Suprapubic skin (tissue), 4 donors: Measurements from ENCODE around the gene GARIN5B. TPM values are rescaled to one million over a fixed set of nuclear protein-coding genes. Genes with fewer than 3 reads are reported as not detected.

ENCODE experiments used
- DNase-seq, 2 donors: peaks; one replicate each; pipeline ENCODE4 v3.0.0-alpha.2; 2019; ENCODE audit warnings: low spot score in 2 of 2
- H3K27ac ChIP-seq: fragments of 200-600 bp; sonication (generic); one replicate; pipeline ENCODE4 v1.5.1; 2019
- H3K27me3 ChIP-seq: fragments of 200-600 bp; sonication (generic); one replicate; pipeline ENCODE4 v1.5.1; 2019
- H3K36me3 ChIP-seq: fragments of 200-600 bp; sonication (generic); one replicate; pipeline ENCODE4 v1.5.1; 2019
- H3K4me1 ChIP-seq: fragments of 200-600 bp; sonication (generic); one replicate; pipeline ENCODE4 v1.5.1; 2019
- H3K4me3 ChIP-seq: fragments of 200-600 bp; sonication (generic); one replicate; pipeline ENCODE4 v1.5.1; 2019; ENCODE audit warnings: mild to moderate bottlenecking
- H3K9me3 ChIP-seq: fragments of 200-600 bp; sonication (generic); one replicate; pipeline ENCODE4 v1.5.1; 2019
- EP300 ChIP-seq: sonication (generic); formaldehyde crosslinking; IDR thresholded peaks from one replicate; pipeline ENCODE4 v1.6.1; 2017; ENCODE audit warnings: antibody characterized with exemption
- POLR2A ChIP-seq, 2 donors: fragments of 450-650 bp; IDR thresholded peaks; one replicate each; pipeline ENCODE4 v1.6.1; 2017; ENCODE audit warnings: antibody characterized with exemption in 2 of 2, mild to moderate bottlenecking in 2 of 2, moderate library complexity in 2 of 2
- POLR2AphosphoS5 ChIP-seq, 3 donors: sonication (generic); formaldehyde crosslinking; IDR thresholded peaks; one replicate each; pipeline ENCODE4 v1.6.1; 2017; ENCODE audit warnings: antibody characterized with exemption in 3 of 3
- WGBS: methylation state at CpG from one replicate; pipeline ENCODE4 v1.1.5; 2018; 5-methylcytosine and 5-hydroxymethylcytosine counted together
- total RNA-seq, 4 donors: library from RNA; depleted of rRNA; stranded (reverse); fragments of >200 nt; gene quantifications; one replicate each; pipeline ENCODE4 v1.1.0, GENCODE V29; 2016
- TF ChIP-seq, protein P1 (sequence below), 2 donors: fragments of 200-600 bp in 1 of 2; fragments of 450-650 bp in 1 of 2; sonication (generic) in 1 of 2; IDR thresholded peaks; one replicate each; pipeline ENCODE4 v1.5.1; 2016 to 2019; ENCODE audit warnings: antibody characterized with exemption in 2 of 2, mild to moderate bottlenecking in 1 of 2, moderate library complexity in 1 of 2

Gene GARIN5B
- total RNA-seq, 4 donors from 2014 or later = not detected

DNA sequence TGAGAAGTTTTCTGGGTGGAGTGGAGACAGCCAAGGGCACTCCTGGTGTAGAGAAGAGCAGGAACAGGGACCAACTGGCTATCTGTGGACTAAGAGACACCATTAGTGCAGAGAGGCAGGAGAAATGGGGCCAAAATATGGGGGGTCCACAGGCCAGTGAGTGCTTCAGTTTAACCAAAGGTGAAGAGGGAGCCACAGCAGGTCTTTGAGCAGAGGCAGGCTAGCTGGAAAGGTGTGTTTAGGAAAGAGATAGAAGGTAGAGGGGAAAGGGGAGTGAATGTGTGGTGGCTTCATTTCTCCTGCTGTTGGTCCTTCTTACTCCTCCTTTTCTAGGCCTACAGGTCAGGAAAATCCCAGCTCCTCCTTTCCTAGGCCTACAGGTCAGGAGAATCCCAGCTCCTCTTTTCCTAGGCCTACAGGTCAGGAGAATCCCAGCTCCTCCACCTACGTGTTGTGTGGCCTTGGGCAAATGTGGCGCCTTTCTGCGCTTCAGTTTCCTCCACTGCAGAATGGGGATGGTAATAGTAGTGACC lies 19.5 kb upstream of the GARIN5B start:
- Histone ChIP-seq H3K27ac (no peak overlapping the region), H3K4me3 (no peak overlapping the region), H3K36me3 (peaks cover 6% of the 10 kb centered on the region), H3K4me1 (peaks cover 33% of the 10 kb centered on the region), H3K9me3 (no peaks in the 10 kb centered on the region), H3K27me3 (peaks cover 6% of the 10 kb centered on the region)
- no peak for DNase-seq
- TF ChIP-seq EP300 (no peak), POLR2A (IDR thresholded peaks at IDR 0.05) (no peak)
- TF ChIP-seq, protein P1, sequence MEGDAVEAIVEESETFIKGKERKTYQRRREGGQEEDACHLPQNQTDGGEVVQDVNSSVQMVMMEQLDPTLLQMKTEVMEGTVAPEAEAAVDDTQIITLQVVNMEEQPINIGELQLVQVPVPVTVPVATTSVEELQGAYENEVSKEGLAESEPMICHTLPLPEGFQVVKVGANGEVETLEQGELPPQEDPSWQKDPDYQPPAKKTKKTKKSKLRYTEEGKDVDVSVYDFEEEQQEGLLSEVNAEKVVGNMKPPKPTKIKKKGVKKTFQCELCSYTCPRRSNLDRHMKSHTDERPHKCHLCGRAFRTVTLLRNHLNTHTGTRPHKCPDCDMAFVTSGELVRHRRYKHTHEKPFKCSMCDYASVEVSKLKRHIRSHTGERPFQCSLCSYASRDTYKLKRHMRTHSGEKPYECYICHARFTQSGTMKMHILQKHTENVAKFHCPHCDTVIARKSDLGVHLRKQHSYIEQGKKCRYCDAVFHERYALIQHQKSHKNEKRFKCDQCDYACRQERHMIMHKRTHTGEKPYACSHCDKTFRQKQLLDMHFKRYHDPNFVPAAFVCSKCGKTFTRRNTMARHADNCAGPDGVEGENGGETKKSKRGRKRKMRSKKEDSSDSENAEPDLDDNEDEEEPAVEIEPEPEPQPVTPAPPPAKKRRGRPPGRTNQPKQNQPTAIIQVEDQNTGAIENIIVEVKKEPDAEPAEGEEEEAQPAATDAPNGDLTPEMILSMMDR (IDR thresholded peaks at IDR 0.05) = no peak
- WGBS = 96% methylated on average over 3 of the region's 3 CpGs

DNA sequence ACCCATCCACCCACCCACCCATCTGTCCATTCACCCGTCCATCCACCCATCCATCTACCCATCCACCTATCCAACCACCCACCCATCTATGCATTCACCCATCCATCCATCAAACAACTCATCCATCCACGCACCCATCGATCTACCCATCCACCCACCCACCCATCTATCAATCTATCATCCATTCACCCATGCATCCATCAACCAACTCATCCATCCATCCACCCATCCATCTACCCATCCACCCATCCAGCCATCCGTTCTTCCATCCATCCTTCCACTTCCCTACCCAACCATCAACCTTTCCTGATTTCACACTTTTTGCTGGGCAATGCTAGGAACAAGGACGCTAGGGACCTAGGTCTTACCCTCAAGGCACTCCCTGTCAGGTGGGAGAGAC lies 19.0 kb upstream of the GARIN5B start:
- TF ChIP-seq POLR2A (IDR thresholded peaks at IDR 0.05) (no peak), POLR2AphosphoS5 (IDR thresholded peaks at IDR 0.05) (no peak), EP300 (no peak)
- TF ChIP-seq, protein P1 (IDR thresholded peaks at IDR 0.05) = no peak
- whole genome bisulfite sequencing = 96% methylated on average over 5 of the region's 5 CpGs
- H3K27ac ChIP-seq = no peak overlapping the region
- H3K9me3 ChIP-seq = no peaks in the 10 kb centered on the region
- no peak for DNase-seq
- H3K27me3 ChIP-seq = peaks cover 9% of the 10 kb centered on the region
- peaks cover under 1% of the 10 kb centered on the region for H3K36me3 ChIP-seq
- no peak overlapping the region for H3K4me3 ChIP-seq
- H3K4me1 ChIP-seq = peaks cover 27% of the 10 kb centered on the region

DNA sequence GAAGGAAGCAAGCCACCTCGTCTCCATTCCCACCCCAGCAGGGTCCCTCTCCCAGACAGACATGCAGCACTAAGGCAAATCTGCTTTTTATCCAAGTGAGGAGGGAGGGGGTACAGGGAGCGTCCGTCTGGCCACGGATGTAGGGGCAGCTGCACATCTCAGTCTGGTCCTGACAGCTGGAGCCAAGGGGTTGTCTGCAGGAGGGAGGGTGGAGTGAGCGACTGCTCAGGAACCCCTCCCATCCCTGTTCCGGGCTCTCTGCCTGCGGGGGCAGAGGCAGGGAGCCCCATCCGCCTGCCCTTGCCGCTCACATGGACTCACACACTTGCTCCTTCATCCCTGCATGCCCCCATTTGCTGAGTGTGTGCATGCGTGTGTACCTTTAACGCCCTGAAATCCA lies 16.1 kb upstream of the GARIN5B start:
- no peak overlapping the region for H3K4me3 ChIP-seq
- H3K4me1 ChIP-seq = peaks cover 18% of the 10 kb centered on the region
- no peak for DNase-seq
- no peak overlapping the region for H3K27ac ChIP-seq
- H3K36me3 ChIP-seq = no peaks in the 10 kb centered on the region
- TF ChIP-seq, protein P1 (IDR thresholded peaks at IDR 0.05) = no peak
- TF ChIP-seq POLR2AphosphoS5 (IDR thresholded peaks at IDR 0.05) (no peak), POLR2A (IDR thresholded peaks at IDR 0.05) (no peak), EP300 (no peak)
- no peaks in the 10 kb centered on the region for H3K9me3 ChIP-seq
- WGBS = 72% methylated on average over 10 of the region's 11 CpGs
- H3K27me3 ChIP-seq = peaks cover 37% of the 10 kb centered on the region

DNA sequence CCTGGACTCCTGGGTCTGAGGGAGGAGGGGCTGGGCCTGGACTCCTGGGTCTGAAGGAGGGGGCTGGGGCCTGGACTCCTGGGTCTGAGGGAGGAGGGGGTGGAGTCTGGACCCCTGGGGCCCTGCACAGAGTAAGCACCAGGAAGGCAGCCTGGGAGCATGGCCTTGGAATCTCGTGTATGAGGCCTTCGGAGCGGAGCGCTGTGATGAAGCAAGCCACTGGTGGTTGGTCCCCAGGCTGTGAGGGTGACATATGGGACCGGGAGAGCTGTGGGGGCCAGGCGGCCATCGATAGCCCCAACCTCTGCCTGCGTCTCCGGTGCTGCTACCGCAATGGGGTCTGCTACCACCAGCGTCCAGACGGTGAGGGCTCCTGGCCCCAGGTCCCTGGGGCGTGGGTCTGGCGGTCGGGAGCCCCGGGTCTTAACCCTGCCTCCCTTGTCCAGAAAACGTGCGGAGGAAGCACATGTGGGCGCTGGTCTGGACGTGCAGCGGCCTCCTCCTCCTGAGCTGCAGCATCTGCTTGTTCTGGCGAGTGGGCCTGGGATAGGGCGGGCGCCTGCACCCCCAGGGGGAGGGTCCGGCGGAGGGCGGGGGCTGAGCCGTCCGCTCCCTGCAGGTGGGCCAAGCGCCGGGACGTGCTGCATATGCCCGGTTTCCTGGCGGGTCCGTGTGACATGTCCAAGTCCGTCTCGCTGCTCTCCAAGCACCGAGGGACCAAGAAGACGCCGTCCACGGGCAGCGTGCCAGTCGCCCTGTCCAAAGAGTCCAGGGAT lies 14.5 kb upstream of the GARIN5B start:
- H3K27ac ChIP-seq = no peak overlapping the region
- no peak overlapping the region for H3K4me3 ChIP-seq
- no peak for DNase-seq
- peaks cover 54% of the 10 kb centered on the region for H3K27me3 ChIP-seq
- H3K9me3 ChIP-seq = no peaks in the 10 kb centered on the region
- 48% methylated on average over 10 of the region's 43 CpGs for WGBS
- H3K4me1 ChIP-seq = peaks cover 11% of the 10 kb centered on the region
- H3K36me3 ChIP-seq = no peaks in the 10 kb centered on the region
- TF ChIP-seq, protein P1 (IDR thresholded peaks at IDR 0.05) = no peak
- TF ChIP-seq POLR2AphosphoS5 (IDR thresholded peaks at IDR 0.05) (no peak), POLR2A (IDR thresholded peaks at IDR 0.05) (no peak), EP300 (no peak)

DNA sequence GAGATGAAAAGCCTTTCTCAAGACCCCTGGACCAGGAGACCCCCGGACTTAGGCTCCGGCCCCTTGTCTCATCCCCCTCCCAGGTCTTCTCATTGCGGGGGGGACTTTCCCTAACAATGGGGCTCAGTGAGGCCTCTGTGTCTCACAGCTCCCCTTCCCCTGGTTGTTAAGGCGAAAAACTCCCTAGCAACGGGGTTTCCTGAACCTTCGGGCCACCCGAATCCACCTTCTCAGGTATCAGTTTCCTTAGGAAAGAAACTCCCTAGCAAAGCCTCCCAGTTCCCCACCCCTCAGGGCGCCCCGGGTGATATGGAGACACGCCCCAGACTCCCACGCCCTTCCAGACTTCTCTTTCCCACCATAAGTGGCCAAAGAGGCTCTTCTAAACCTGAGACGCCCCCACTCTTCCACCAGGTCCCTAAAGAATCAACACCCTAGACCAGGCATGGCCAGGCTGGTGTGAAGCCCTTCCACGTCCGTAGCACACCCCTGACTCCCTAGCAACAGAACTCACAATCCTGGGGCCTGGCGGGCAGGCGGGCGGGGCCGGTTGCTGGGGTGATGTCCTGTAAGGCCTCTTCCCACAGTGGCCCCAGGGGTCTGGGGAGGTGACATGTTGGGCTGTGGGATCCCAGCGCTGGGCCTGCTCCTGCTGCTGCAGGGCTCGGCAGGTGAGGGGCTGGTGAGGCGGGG lies 13.3 kb upstream of the GARIN5B start, which contains the start of gene TMEM190:
TSS of gene TMEM190 (plus strand) at position 586 of the 693 bp plus-strand sequence. CDS start at position 614, 28 bp downstream.
- 42% methylated on average over 16 of the region's 21 CpGs for WGBS
- Histone ChIP-seq H3K4me3 (no peak within 1 kb of the TSS), H3K27me3 (peaks cover 65% of the 10 kb centered on the region), H3K36me3 (no peaks in the 10 kb centered on the region), H3K4me1 (peaks cover 11% of the 10 kb centered on the region), H3K27ac (no peak within 1 kb of the TSS), H3K9me3 (no peaks in the 10 kb centered on the region)
- DNase-seq = no peak
- TF ChIP-seq, protein P1 (IDR thresholded peaks at IDR 0.05) = no peak
- TF ChIP-seq POLR2A (IDR thresholded peaks at IDR 0.05) = no peak
